Fibroblast of pulmonary artery (primary cell): ENCODE data around the gene ACTR3C.

ENCODE experiments used
- DNase-seq: peaks from one replicate; pipeline ENCODE4 v3.0.0-alpha.2; 2010; ENCODE audit warnings: low read depth
- H3K4me3 ChIP-seq: replicated peaks from 2 replicates; pipeline ENCODE4 v1.5.1; 2011; ENCODE audit warnings: low read depth, mild to moderate bottlenecking, control low read depth, low read length, moderate library complexity
- CTCF ChIP-seq: IDR thresholded peaks from 2 replicates; pipeline ENCODE4 v1.5.1; 2011; ENCODE audit warnings: mild to moderate bottlenecking, control low read depth, low read length, inconsistent platforms; ENCODE audit errors: missing control alignments

The ACTR3C gene

GRCh38 chr7:150327308-150327707, 4.0 kb upstream of the ACTR3C start:
- TF ChIP-seq CTCF: no peak
- DNase-seq: no peak
- H3K4me3 ChIP-seq: no peak overlapping the region

GRCh38 chr7:150326657-150327268, 3.4 kb upstream of the ACTR3C start:
- H3K4me3 ChIP-seq: no peak overlapping the region
- DNase-seq: no peak
- TF ChIP-seq CTCF: no peak

- DNase-seq: no peak
- no peak for TF ChIP-seq CTCF
- H3K4me3 ChIP-seq: no peak overlapping the region
These were observed 2.6 kb upstream of the ACTR3C start for GRCh38 chr7:150325901-150326300.

- H3K4me3 ChIP-seq: no peak overlapping the region
- TF ChIP-seq CTCF: no peak
- peak; percentile 77 for DNase-seq
These were observed 1.8 kb upstream of the ACTR3C start for GRCh38 chr7:150325110-150325611.

GRCh38 chr7:150324373-150324961, 1.1 kb upstream of the ACTR3C start:
- TF ChIP-seq CTCF: no peak
- H3K4me3 ChIP-seq: no peak overlapping the region
- DNase-seq: peak; percentile 22

GRCh38 chr7:150323682-150324372, 482 bp upstream of the ACTR3C start:
- no peak for TF ChIP-seq CTCF
- peak overlapping the region; percentile 33 for H3K4me3 ChIP-seq
- DNase-seq: no peak
